CD14-positive monocyte (primary cell): ENCODE data around the gene LACTBL1. TPM values are rescaled to one million over a fixed set of nuclear protein-coding genes. Genes with fewer than 3 reads are reported as not detected.

ENCODE experiments used
- DNase-seq, 3 donors: peaks; one replicate each; pipeline ENCODE4 v3.0.0-alpha.2; 2011 to 2022
- H2AFZ ChIP-seq: 2 replicates; pipeline ENCODE4 v1.6.0; 2012; ENCODE audit warnings: mild to moderate bottlenecking, low read depth, low read length, inconsistent platforms; ENCODE audit not compliant: insufficient read depth, poor library complexity, severe bottlenecking
- H3K27ac ChIP-seq, 2 donors: 1 replicate in 1 of 2; 2 replicates in 1 of 2; pipeline ENCODE4 v1.5.1; 2012 to 2013; ENCODE audit warnings: low read length in 2 of 2, control low read depth in 1 of 2, inconsistent platforms in 1 of 2, low read depth in 1 of 2, mild to moderate bottlenecking in 1 of 2
- H3K27me3 ChIP-seq, 2 donors: one replicate each; pipeline versions ENCODE4 v1.6.0 to v1.6.1; 2011 to 2013; ENCODE audit warnings: low read length in 2 of 2; ENCODE audit not compliant: control insufficient read depth in 2 of 2, insufficient read depth in 2 of 2
- H3K36me3 ChIP-seq, 2 donors: replicated peaks in 1 of 2; 1 replicate in 1 of 2; 2 replicates in 1 of 2; pipeline versions ENCODE4 v1.5.1 to v1.6.1; 2012 to 2013; ENCODE audit warnings: low read length in 2 of 2, control low read depth in 1 of 2, inconsistent platforms in 1 of 2, mild to moderate bottlenecking in 1 of 2; ENCODE audit not compliant: insufficient read depth in 2 of 2, control insufficient read depth in 1 of 2
- H3K4me1 ChIP-seq, 2 donors: 1 replicate in 1 of 2; 2 replicates in 1 of 2; pipeline versions ENCODE4 v1.5.1 to v1.6.1; 2012 to 2013; ENCODE audit warnings: low read length in 2 of 2, control low read depth in 1 of 2, inconsistent platforms in 1 of 2, mild to moderate bottlenecking in 1 of 2, moderate library complexity in 1 of 2; ENCODE audit not compliant: insufficient read depth in 2 of 2, control insufficient read depth in 1 of 2
- H3K4me2 ChIP-seq: replicated peaks from 2 replicates; pipeline ENCODE3; 2012; ENCODE audit warnings: low read length, moderate library complexity, mild to moderate bottlenecking; ENCODE audit not compliant: poor library complexity, severe bottlenecking; ENCODE audit errors: extremely low read depth
- H3K4me3 ChIP-seq, 3 experiments: fragments of 200-600 bp in 1 of 3; sonication (generic) in 1 of 3; replicated peaks in 1 of 3; 1 replicate in 2 of 3; 2 replicates in 1 of 3; pipeline ENCODE4 v1.5.1; 2011 to 2013; ENCODE audit warnings: low read length in 3 of 3, mild to moderate bottlenecking in 3 of 3, control low read depth in 2 of 3, low read depth in 2 of 3, inconsistent platforms in 1 of 3, moderate library complexity in 1 of 3
- H3K79me2 ChIP-seq: 2 replicates; pipeline ENCODE4 v1.6.0; 2012; ENCODE audit warnings: mild to moderate bottlenecking, control low read depth, inconsistent platforms, low read length, moderate library complexity; ENCODE audit not compliant: insufficient read depth
- H3K9ac ChIP-seq: 2 replicates; pipeline ENCODE4 v1.6.0; 2017; ENCODE audit warnings: low read length, mild to moderate bottlenecking; ENCODE audit not compliant: insufficient read depth, poor library complexity, severe bottlenecking
- H3K9me3 ChIP-seq, 2 donors: replicated peaks in 1 of 2; 1 replicate in 1 of 2; 2 replicates in 1 of 2; pipeline versions ENCODE4 v1.5.1 to v1.6.1; 2012 to 2013; ENCODE audit warnings: low read length in 2 of 2, control low read depth in 1 of 2; ENCODE audit not compliant: control insufficient read depth in 1 of 2, insufficient read depth in 1 of 2
- H4K20me1 ChIP-seq: 2 replicates; pipeline ENCODE4 v1.6.0; 2012; ENCODE audit warnings: mild to moderate bottlenecking, low read length, control low read depth, moderate library complexity; ENCODE audit not compliant: insufficient read depth
- H3K27ac Mint-ChIP-seq, 7 donors: one replicate each; pipeline ENCODE4 v1.8.0; 2020; ENCODE audit warnings: mild to moderate bottlenecking in 7 of 7, mixed read lengths in 7 of 7, moderate library complexity in 6 of 7, inconsistent platforms in 2 of 7
- H3K27me3 Mint-ChIP-seq, 3 donors: one replicate each; pipeline ENCODE4 v1.8.0; 2021 to 2022; ENCODE audit warnings: low read depth in 3 of 3, mild to moderate bottlenecking in 3 of 3, mixed read lengths in 3 of 3, moderate library complexity in 3 of 3, inconsistent platforms in 1 of 3
- H3K36me3 Mint-ChIP-seq, 2 donors: one replicate each; pipeline ENCODE4 v1.8.0; 2020; ENCODE audit warnings: mixed read lengths in 2 of 2, inconsistent platforms in 1 of 2, mild to moderate bottlenecking in 1 of 2
- H3K4me1 Mint-ChIP-seq: one replicate; pipeline ENCODE4 v1.8.0; 2020; ENCODE audit warnings: mild to moderate bottlenecking, mixed read lengths
- H3K4me3 Mint-ChIP-seq, 2 donors: one replicate each; pipeline ENCODE4 v1.8.0; 2020; ENCODE audit warnings: mild to moderate bottlenecking in 2 of 2, mixed read lengths in 2 of 2, moderate library complexity in 1 of 2
- H3K9me3 Mint-ChIP-seq, 7 donors: one replicate each; pipeline ENCODE4 v1.8.0; 2020 to 2022; ENCODE audit warnings: mixed read lengths in 7 of 7, mild to moderate bottlenecking in 6 of 7, moderate library complexity in 6 of 7, inconsistent platforms in 2 of 7
- CTCF ChIP-seq: fragments of 200-600 bp; IDR thresholded peaks from one replicate; pipeline ENCODE4 v1.8.0; 2022; ENCODE audit warnings: antibody characterized with exemption, mild to moderate bottlenecking
- WGBS: methylation state at CpG from one replicate; pipeline ENCODE4 v1.1.5; 2013; ENCODE audit warnings: missing lambda C conversion rate; ENCODE audit not compliant: insufficient coverage; 5-methylcytosine and 5-hydroxymethylcytosine counted together
- intact Hi-C, 2 donors: fragments of 100-400 bp; cut with micrococcal nuclease; formaldehyde crosslinking; loops; one replicate each; pipeline versions ENCODE4 v1.15.0 to v1.15.1; 2023
- polyA plus RNA-seq, 3 donors: library from polyadenylated mRNA; depleted of rRNA in 1 of 3; unstranded in 2 of 3; stranded (reverse) in 1 of 3; fragments of 300-500 nt in 2 of 3; fragments of >200 nt in 1 of 3; fragmentation: Illumina TruSeq in 2 of 3; gene quantifications; 1 replicate in 2 of 3; 2 replicates in 1 of 3; pipeline ENCODE4 v1.2.3, GENCODE V29; 2012 to 2021

LACTBL1 gene
- polyA plus RNA-seq, 3 donors, result not detected

DNA sequence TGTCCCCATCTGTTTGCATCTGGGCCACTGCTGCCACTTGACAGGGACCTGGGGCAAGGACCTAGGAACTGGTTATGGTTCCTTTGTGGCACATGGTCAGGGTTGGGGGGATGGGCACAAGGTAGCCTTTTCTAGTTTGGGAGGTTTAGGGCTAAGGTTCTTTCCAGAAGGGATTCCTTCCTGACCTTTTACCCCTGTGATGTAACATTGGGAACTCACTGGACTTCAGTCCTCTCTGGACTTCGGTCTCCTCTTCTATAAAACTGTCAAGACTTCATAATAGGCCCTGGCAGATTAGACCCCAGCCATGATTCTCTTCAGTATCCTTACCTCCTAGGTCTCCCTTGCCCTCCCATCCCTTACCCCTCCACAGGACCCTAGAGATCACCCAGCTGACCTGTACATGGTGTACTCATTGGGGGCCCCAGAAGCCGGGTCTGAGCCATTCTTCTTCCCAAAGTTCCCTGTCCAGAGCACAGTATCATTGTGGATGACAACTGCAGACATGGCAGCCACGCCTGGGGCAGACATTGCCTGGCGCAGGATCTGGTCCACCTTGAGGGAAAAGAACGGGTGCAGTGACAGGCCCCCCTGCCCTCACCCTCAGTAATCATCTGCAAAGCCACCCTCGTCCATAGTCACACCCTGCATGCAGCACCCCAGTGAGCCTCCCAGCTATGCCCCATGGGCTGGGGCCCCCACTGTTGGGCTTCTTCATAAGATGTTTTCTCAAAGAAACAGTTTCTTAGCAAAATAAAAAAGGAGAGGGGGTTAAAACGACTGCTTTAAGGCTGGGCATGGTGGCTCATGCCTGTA lies 12.9 kb downstream of the LACTBL1 start:
- no peaks in the 10 kb centered on the region for H3K4me1 Mint-ChIP-seq
- H3K27ac Mint-ChIP-seq, result no peak overlapping the region
- H3K36me3 ChIP-seq, result no peaks in the 10 kb centered on the region
- peaks cover 12 to 18% (median 18%) of the 10 kb centered on the region in 3 donors for H3K27me3 Mint-ChIP-seq
- no peak overlapping the region for H3K4me3 ChIP-seq
- H3K4me1 ChIP-seq, result no peaks in the 10 kb centered on the region
- no peak overlapping the region for H2AFZ ChIP-seq
- H3K9ac ChIP-seq, result no peak overlapping the region
- H3K79me2 ChIP-seq, result no peaks in the 10 kb centered on the region
- H3K27ac ChIP-seq, result no peak overlapping the region
- no peak for DNase-seq
- H3K4me3 Mint-ChIP-seq, result no peak overlapping the region
- intact Hi-C loops, result no loop called here
- 80% methylated on average over 6 of the region's 7 CpGs for WGBS
- H3K27me3 ChIP-seq, result peaks cover 0 to 10% of the 10 kb centered on the region in 2 donors
- TF ChIP-seq CTCF, result no peak
- H3K9me3 ChIP-seq, result no peaks in the 10 kb centered on the region
- H4K20me1 ChIP-seq, result no peaks in the 10 kb centered on the region
- no peaks in the 10 kb centered on the region for H3K36me3 Mint-ChIP-seq
- H3K9me3 Mint-ChIP-seq, result no peaks in the 10 kb centered on the region
- H3K4me2 ChIP-seq, result no peak overlapping the region

DNA sequence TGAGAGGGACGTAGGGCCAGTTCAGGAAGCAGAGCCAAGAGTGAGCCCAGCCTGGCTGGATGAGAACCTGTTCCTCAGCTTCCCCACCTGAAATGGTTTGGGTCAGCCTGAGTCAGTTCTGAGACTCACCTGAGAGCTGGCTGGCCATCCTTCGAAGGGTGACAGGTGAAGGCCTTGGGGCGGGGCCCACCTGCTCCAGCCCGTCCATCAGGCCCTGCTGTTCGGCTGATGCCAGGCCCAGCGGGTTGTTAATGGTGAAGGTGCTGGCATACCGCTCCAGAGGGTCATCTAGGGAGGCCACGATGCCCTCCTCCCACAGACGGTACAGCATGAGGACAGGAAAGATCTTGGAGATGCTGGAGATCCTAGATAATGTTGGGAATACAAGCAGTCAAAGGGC lies 14.1 kb downstream of the LACTBL1 start:
- Histone ChIP-seq H3K27ac (no peak overlapping the region), H3K27me3 (peaks cover 11 to 20% of the 10 kb centered on the region in 2 donors), H2AFZ (no peak overlapping the region), H3K36me3 (no peaks in the 10 kb centered on the region), H3K79me2 (no peaks in the 10 kb centered on the region), H4K20me1 (no peaks in the 10 kb centered on the region), H3K4me1 (no peaks in the 10 kb centered on the region), H3K9ac (no peak overlapping the region), H3K4me2 (no peak overlapping the region), H3K4me3 (no peak overlapping the region), H3K9me3 (peaks cover 0 to 4% of the 10 kb centered on the region in 2 donors)
- DNase-seq, result no peak
- TF ChIP-seq CTCF, result no peak
- no peaks in the 10 kb centered on the region for H3K9me3 Mint-ChIP-seq
- intact Hi-C loops, result no loop called here
- H3K36me3 Mint-ChIP-seq, result no peaks in the 10 kb centered on the region
- no peaks in the 10 kb centered on the region for H3K4me1 Mint-ChIP-seq
- H3K4me3 Mint-ChIP-seq, result no peak overlapping the region
- peaks cover 24 to 30% (median 29%) of the 10 kb centered on the region in 3 donors for H3K27me3 Mint-ChIP-seq
- no peak overlapping the region for H3K27ac Mint-ChIP-seq
- 94% methylated on average over 6 of the region's 9 CpGs for WGBS
